Measurements from ENCODE around the gene MRTFB.

MRTFB gene

DNA sequence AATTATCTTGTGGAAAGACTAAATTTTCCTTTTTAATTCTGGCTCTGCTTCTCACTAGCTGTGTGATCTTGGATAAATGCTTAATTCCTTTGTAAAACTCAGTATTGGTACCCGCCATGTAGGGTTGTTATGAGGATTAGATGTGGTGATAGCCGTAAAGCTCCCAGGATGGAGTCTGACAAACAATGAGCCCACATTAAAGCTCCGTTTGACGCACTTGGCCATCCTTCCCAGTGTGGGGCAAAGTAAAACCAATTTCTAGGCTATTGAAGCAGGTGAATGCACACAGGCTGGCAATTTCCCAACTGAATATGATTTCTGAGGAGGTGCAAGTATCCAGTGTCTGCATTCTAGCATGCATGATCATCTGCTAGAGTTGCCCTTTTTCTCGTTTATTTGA, 123.6 kb downstream of the MRTFB start:
- no peak for DNase-seq

DNA sequence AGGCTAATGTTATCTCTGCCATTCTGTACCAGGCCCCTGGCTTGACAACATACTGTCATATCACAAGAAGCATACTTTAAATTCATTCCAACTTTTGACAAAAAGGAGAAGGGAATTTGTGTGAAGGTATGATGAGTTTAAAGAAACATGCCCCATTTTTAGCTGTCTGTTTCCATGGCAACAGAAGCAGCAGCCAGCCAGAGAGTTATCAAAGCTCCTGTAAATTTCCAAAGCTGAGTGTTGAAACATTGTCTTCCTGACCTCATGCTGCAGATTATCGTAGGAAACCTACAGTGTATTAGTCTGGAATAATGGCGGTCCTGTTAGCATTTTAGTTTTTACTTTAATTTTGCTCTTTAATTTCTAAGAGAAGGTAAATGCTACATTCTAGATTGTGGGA, 124.9 kb downstream of the MRTFB start:
- no peak for DNase-seq

DNA sequence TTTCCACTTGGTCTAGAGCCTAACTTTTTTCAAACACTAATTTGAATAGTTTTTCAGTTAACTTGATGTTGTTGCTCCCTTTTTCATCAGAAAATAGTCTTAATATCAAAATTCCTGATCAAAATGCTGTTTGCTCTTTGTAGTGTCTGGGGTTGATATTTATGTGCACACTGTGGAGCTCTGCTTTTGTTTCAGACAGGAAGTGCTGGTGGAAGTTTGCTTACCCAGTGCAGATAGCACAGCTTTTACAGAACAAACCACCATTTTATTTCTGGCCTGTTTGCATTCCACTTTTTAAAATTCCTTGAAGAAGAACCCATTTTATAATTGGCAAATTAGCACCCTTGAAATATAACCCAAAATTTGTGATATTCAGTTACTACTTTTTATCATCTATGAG, 125.4 kb downstream of the MRTFB start:
- no peak for DNase-seq

DNA sequence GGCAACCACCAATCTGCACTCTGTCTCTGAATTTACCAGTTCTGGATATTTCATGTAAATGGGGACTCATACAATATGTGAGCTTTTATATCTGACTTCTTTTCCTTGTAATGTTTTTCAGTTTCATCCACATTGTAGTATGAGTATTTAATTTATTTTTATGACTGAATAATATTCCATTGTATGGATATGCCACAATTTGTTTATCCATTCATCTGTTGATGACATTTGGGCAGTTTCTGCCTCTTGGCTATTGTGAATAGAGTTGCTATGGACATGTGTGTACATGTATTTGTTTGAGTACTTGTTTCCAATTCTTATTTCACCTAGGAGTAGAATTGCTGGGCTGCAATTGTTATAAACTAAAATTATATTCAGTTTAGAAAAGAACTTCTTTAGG, 126.9 kb downstream of the MRTFB start:
- no peak for DNase-seq

DNA sequence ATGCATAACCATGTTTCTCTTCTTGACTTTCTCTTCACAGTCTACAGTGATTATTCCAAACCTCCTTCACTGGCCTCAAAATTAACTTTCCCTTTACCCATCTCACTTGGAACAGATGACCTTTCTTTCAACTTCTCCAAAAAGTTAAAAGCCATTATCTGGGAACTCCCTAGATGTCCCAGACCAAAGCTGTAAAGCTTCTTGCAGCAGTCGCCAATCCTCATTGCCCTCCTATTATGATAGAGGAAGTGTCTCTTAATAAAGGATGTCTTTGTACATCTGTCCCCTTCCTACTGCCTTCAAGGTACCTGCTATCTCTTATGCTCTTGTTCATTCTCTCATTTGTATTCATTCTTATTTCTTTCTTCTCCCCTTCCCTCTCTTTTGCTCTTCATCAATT, 127.5 kb downstream of the MRTFB start:
- DNase-seq, result no peak

DNA sequence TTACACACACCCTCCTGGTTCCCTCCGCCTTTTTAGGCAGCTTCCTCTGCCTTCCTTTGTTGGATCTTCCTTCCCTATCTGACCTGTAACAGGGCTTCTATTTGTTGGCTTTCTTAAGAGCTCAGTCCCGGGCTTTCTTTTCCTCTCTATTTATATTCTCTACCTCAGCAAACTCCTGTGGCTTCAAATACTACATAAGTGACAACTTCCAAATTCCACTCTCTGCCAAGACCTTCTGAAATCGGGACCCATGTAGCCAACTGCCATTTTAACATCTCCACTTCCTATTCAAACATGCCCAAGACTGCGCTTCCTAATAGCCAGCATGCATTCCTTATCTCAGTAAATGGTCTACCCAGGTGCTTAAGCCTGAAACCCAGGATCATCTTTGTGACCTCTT, 128.1 kb downstream of the MRTFB start:
- DNase-seq, result no peak

DNA sequence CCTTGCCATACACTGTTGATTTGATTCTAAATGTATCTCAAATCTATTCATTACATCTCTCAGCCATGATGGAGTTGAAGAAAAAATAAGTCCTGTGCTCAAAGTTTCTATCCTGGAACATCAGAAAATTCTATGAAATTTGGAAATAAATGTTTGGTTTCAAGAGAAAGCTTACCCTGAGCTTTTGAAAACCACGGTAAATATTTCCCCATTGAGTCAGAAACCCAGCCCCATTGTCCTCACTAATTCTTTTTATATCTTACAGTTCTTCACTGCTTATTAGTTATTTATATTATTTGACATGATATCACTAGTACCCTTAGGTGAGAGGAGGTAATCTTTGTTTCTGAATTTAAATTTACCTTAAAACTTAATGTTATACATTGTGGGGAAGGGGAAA, 128.5 kb downstream of the MRTFB start:
- DNase-seq, result no peak

DNA sequence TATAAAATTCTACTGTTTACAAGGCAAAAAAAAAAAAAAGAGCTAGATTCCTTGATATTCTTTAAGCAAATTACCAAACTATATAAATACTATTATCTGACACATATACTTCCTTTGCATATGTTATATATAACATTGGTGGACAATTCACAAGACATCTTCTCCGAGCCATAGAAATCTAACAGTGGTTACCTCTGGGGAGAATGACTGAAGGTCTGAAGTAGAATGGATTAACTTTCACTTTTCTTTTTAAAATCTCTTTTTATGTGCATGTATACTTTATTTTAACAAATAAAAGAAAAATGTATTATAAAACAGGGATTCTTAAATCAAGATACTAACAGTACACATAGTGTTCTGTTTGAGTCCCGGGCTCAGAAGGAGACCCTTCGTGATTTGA, 131.0 kb downstream of the MRTFB start:
- no peak for DNase-seq

DNA sequence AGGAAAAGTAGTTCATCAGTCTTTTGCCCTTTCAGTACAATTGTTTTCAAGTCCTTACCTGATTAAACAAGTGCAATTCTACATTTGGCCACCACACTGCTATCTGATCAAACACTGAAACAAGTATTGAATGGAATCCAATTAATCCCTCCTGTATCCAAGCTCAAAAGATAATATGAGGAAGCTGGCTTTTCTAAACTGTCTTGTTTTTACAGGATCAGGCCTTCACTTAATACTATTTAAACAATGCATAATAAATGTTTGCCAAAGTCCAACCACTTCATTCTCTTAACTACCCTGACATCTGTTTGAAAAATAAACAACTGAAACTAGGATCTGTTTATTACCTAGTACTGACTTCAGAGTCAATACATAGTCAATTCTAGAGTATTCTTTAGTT, 131.6 kb downstream of the MRTFB start:
- no peak for DNase-seq

DNA sequence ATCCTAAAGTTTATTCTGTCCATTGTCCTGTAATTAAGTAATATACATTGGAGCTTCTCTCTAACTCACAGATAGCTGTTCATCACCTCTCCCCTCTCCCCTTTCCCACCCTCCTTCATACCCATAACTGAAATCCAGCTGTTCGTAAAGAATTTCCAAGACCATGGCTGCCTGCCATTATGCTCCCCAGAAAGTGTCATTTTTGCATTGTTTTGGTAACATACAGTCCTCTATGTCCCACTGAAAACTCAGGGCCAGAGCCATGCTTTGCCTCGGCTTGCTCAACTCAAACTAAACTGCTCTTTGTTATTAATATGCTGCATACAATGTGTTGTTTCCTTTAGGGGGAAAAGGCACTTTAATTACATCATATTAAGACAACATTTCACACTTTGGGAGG, 132.0 kb downstream of the MRTFB start:
- no peak for DNase-seq

DNA sequence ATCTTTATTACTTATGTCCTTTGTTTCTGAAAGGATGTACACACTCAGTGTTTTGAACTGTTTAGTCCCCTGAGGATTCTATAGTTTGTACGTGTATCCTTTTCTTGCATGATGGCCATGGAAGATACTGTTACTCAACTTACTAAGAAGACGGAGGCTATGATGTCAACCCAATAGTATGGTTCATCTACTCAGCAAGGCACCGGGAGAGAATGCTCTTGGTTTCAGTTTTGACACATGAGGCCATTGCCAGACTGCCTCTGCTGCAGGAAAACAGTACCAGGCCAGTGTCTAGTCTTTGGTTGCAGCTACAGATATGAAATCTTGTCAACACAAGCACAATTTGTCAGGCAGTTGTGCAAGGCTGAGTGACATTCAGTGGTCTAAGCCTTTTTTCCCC, 134.5 kb downstream of the MRTFB start:
- no peak for DNase-seq

DNA sequence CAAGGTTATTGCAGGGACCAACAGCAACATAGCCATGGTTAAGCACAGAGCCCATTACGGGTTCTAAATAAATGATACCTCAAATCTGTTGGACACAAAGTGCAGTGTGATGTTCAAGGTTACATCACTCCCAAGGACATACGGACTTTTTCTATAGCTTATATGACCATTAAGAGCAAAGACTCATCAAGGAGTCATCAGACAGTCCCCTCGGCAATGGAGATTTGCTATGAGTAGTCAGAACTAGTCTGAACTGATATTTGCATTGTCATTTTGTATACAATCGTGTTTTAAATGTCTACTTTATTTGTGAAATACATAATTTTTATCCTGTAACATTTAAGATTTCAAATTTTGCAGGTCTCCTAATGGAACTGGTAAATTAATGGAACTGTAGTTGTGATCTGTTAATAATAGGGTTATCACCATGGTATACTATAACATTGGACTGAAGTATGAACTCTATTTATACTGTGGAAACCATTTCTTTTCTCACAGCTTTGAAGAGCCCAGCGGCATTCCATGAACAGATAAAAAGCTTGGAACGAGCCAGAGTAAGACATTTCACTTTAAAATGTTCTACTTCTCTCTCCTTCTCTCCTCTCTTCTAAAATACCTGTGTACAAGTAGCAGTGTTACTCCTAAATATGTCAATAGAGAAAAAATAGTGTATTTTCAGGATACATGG, 140.9 kb downstream of the MRTFB start:
- DNase-seq, result no peak

DNA sequence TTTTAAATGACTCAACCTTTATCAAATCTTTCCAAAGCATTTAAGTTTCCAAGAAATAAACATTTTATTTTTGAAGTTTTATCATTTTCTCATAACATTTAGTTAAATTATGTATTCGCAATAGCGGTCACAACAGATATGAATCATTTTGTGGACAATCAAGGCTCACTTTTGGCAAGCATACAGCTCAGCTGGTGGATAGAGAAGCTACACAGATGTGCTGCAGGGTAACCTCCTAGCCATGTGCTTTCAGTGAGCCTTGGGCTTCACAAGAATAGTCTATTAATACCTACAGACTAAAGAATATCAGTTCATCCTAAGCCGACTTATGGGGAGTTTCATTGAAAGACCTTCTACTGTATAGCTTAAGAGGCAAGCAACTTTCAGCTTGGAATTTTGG, 144.8 kb downstream of the MRTFB start:
- DNase-seq, result no peak

DNA sequence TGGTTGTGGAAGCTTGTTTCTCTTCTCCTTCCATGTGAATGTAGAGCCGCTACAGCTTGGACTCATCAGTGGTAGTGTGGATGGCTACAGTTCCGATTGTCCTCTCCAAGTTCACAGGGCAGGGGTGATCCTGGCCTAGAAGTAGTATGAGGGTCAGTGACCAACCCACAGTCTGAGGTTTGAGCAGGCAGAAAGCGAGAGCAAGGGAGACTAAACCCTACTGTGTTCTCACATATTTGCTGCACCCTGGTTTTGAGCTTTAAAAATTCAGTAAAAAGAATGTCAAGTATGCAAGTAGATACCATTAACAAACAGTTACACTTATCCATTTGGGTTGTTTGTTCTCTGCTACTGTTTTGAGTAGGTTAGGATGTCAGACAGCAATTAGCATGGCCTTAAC, 148.9 kb downstream of the MRTFB start:
- no peak for DNase-seq

DNA sequence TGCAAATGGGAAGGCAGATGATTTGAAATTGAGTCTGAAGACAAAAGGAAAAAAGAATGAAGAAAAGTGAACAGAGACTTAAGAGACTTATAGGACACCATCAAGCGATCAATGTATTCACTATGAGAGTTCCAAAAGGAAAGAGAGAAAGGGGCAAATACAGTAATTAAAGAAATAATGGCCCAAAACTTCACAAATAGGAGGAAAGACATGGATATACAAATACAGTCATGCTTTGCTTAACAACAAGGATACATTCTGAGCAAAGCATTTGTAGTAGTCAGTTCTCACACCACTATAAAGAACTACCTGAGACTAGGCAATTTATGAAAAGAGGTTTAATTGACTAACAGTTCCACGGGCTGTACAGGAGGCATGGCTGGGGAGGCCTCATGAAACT, 152.5 kb downstream of the MRTFB start:
- no peak for DNase-seq

DNA sequence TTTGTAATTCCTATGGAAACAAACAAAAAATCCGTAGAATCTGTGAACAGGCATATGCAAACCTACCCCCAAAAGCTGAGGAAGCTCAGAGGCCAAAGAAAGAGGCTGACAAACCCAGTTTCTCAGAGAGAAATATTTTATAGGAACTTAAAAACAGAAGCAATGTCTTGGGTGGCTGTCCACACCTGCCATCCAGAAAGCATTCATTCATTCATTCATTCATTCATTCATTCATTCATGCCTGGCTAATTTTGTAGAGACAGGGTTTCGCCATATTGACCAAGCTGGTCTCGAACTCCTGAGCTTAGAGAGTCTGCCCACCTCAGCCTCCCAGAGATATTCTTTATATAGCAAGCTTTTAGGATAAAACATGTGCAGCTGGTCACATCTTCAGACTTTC, 154.3 kb downstream of the MRTFB start:
- DNase-seq, result no peak

DNA sequence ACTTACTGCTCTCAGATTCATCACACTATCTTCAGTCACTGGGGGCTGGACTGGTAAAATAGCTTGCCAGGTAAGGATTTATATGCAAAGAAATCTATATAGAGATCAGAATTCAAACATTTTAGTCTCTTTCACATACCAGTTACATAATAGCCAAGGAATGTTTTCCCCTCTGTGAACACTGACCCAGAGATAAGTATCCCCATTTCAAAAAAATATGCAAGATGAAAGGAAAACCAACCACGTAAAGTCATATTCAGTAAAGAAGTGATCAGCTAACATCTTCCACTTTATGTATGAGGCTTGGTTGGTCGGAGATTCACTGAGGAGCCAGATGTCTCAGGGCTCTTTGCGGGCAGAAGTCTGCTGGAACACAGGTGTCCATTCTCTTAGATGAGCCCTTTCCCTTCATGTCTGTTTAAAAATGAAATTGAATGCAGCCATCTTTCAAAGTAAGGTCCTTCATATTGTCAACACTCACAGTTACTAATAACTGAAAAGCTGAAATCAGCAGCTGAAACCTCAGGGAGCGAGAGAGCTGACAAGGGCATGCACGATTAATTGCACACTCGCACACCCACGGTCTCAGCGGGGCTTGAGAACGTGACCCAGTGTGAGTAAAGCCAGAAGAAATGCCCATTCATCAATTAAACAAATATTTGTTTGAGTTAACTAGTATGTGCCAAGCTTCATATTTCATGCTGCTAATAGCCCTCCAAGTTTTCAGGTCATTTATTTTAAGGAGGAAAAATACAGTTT, 161.2 kb downstream of the MRTFB start:
- DNase-seq, result no peak

DNA sequence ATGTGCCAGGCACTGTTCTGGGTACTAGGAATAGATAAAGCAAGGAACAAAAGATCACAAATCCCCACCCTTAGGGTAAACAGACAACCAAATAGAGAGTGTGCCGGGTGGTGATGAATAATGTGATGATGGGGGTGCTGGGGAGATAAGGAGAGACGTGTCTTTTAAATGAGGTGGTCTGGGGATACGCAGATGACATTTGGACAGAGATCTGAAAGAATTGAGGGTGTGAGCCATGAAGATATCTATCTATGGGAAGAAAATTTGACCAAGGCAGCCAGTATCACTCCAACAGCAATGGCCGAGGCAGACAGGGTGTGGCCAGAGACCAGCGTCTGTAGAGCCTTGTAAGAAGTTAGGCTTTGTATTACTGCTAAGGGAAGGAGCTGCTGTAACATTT, 165.3 kb downstream of the MRTFB start:
- no peak for DNase-seq

DNA sequence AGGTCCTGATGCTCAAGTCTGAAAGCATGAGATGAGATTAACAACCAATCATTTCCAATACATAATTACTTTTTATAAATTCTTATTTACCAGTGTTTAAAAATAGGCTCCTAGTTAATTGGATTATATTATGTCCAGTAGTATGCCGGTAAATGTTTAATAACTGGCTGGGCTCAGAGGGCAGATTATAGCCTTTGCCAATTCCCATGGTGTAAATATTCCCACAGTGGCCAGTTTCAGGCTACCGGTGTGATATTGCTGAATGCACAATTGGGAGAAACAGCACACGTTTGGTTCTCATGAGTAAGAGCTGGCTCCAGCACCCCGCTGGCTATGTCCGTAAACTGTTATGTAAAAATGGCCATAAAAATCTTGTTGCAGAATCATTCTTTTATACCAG, 167.6 kb downstream of the MRTFB start:
- DNase-seq, result no peak

DNA sequence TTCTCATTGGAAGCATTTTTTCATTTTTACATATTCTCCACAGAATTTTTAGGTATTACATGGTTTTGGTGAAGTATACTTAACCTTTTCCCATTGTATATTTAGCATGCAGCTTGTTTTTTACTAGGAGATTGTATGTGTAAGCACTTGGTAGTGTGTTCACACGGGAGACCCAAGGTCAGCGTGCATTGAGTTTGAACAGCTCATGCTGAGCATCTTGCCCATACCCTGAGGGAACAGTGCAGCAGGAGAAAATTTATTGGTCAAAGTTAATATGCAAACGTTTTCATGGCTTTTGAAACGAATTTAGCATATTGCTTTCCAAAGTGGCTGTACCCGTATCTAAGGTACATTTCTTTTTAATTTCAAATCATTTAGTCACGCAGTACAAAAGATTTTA, 168.7 kb downstream of the MRTFB start:
- DNase-seq, result no peak

DNA sequence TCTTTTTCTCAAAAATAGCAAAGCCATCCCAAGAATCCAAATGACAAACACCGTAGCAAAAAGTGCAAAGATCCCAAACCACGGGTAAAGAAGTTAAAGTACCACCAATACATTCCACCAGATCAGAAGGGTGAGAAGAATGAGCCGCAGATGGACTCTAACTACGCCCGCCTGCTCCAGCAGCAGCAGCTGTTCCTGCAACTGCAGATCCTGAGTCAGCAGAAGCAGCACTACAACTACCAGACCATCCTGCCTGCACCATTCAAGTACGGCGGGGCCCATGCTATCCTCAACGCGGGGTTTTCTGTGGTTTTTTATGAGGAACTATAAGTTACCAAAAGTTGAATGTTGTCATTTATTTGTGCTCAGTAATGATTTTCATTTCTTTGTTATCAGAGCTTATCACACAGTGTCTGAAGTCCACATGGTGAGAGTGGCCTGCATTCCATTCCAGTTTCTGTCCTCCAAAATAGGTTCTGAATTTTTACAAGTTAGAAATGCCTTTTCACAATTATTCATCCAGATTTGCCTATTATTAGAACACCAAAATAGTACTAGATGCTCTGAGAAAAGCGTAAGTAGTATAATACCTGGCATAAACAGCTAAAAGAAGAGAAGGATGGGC, 169.2 kb downstream of the MRTFB start:
- DNase-seq, result no peak

DNA sequence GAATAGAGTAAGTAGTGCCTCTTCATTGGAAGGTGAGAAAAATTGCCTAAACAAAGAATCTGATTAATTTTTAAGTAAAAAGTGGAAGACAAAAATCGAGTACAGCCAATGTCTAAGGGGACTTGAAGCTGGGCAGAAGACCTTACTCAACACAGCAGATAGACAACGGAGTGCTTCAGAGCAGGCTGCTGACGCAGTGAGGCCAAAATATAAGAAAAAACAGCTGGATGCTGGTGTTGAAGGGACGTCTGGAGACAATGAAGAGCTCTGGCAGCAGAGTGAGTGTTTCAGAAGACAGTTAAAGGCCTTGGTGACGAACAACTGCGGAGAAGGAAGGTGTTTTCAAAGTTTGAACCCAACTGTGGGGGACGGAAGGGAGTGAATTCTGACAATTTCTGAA, 169.8 kb downstream of the MRTFB start:
- DNase-seq, result no peak

DNA sequence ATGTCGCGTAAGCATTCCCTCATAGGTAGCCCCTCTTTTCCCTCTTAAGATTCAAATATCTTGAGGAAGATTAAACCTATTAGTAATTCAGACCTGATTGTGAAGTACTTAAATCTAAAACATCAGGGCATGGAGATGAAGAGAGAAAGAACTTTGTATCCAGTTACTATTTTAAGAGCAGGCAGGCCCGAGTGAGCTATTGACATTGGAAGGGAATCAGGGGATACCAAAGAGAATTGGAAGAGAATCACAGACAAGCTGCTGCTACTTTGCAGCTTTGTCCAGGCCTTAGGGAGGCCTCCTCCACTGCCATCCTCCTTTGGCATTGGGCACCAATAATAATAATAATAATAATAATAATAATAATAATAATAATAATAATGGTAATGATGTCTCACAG, 170.5 kb downstream of the MRTFB start:
- no peak for DNase-seq

DNA sequence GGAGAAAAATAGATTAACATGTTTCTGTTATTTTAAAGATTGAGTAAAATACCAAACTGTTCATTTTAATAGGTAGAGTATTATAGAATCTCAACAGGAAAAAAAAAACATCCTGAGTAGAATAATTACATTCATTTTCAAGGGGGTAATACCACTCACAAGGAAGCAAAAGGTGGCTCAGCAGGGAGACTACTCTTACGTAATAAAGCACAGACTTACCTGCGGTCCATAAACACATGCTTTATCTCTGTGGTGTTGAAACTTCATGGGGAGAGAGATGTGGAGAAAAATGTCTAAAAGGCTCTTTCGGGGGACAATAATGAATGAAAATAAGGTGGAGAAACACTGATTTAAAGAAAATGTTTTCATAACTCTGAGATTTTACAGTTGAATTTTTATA, 171.7 kb downstream of the MRTFB start:
- no peak for DNase-seq
